Spleen (tissue), 7 donors: ENCODE data around the gene KANK3.
"Not testable (repeated sequence)": the region's sequence is repeated elsewhere in the genome, so short reads cannot be mapped to it uniquely, and the experiment has no call there.

Source experiments
- POLR2A ChIP-seq, 3 donors: fragments of 450-650 bp; IDR thresholded peaks; one replicate each; pipeline ENCODE4 v1.5.1; 2017; ENCODE audit warnings: antibody characterized with exemption in 3 of 3, mild to moderate bottlenecking in 1 of 3
- POLR2AphosphoS5 ChIP-seq, 3 donors: sonication (generic); formaldehyde crosslinking; IDR thresholded peaks; one replicate each; pipeline ENCODE4 v1.5.1; 2017; ENCODE audit warnings: antibody characterized with exemption in 3 of 3
- TF ChIP-seq, protein P1 (sequence below), 11 experiments: fragments of 200-600 bp in 7 of 11; fragments of 450-650 bp in 4 of 11; sonication (generic) in 4 of 11; IDR thresholded peaks in 8 of 11; conservative IDR thresholded peaks in 3 of 11; 1 replicate in 7 of 11; 2 replicates in 4 of 11; pipeline versions ENCODE4 v1.4.0 to v1.8.0; 2016 to 2021; ENCODE audit warnings: antibody characterized with exemption in 11 of 11, inconsistent platforms in 4 of 11, mild to moderate bottlenecking in 1 of 11
- donor health status: DM: no; HTN: no; CAD: no; lungs with moderate emphysema.
- donor health status: DM: no; HTN: no; CAD: no.
- donor health status: DM: no; HTN: no; CAD: no.

DNA sequence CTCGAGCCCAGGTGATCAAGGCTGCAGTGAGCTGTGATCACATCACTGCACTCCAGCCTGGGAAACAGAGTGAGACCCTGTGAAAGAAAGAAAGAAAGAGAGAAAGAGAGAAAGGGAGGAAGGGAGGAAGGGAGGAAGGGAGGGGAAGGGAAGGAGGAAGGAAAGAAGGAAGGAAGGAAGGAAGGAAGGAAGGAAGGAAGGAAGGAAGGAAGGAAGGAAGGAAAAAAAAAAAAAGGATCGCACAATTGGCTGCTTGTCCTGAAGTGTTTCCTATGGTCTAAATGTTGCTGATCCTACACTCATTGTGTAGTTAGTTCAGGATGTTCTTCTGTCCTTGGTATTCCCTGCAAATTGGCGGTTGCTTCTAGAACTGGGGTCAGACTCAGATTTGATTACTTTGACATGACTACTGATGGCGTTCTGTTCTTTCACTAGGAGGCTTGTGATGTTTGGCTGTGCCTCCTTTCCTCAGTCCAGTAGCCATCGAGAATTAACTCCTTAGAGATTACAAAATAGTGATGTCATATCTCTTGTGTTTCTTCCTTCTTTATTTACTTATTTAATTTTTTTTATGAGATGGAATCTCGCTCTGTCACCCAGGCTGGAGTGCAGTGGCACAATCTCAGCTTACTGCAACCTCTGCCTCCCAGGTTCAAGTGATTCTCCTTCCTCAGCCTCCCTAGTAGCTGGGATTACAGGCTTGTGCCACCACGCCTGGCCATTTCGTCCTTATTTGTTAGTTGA is 6.7 kb upstream of the KANK3 start:
- not testable (repeated sequence) for TF ChIP-seq POLR2A, POLR2AphosphoS5 (IDR thresholded peaks at IDR 0.05)
- TF ChIP-seq, protein P1, sequence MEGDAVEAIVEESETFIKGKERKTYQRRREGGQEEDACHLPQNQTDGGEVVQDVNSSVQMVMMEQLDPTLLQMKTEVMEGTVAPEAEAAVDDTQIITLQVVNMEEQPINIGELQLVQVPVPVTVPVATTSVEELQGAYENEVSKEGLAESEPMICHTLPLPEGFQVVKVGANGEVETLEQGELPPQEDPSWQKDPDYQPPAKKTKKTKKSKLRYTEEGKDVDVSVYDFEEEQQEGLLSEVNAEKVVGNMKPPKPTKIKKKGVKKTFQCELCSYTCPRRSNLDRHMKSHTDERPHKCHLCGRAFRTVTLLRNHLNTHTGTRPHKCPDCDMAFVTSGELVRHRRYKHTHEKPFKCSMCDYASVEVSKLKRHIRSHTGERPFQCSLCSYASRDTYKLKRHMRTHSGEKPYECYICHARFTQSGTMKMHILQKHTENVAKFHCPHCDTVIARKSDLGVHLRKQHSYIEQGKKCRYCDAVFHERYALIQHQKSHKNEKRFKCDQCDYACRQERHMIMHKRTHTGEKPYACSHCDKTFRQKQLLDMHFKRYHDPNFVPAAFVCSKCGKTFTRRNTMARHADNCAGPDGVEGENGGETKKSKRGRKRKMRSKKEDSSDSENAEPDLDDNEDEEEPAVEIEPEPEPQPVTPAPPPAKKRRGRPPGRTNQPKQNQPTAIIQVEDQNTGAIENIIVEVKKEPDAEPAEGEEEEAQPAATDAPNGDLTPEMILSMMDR (IDR thresholded peaks at IDR 0.05 in 8 of 11, conservative IDR thresholded peaks at IDR 0.05 in 3 of 11) = not testable (repeated sequence)
